HL-60 (cell line): ENCODE measurements around the gene TASOR2.

Experiments used
- GABPA ChIP-seq: IDR thresholded peaks from 2 replicates; pipeline ENCODE4 v1.6.1; 2012; ENCODE audit warnings: low read depth
- POLR2AphosphoS5 ChIP-seq: IDR thresholded peaks from 2 replicates; pipeline ENCODE4 v1.6.1; 2012; ENCODE audit warnings: low read depth
- SPI1 ChIP-seq: IDR thresholded peaks from 2 replicates; pipeline ENCODE4 v1.6.1; 2012; ENCODE audit warnings: low read depth, mild to moderate bottlenecking, borderline replicate concordance
- TF ChIP-seq, protein P1 (sequence below): IDR thresholded peaks from one replicate; pipeline ENCODE4 v1.5.1; 2011; ENCODE audit warnings: low read length, control low read depth, inconsistent platforms; ENCODE audit not compliant: insufficient read depth
- TF ChIP-seq, protein P2 (sequence below): IDR thresholded peaks from 2 replicates; pipeline ENCODE4 v1.6.1; 2012; ENCODE audit warnings: low read depth; ENCODE audit not compliant: insufficient replicate concordance

DNA sequence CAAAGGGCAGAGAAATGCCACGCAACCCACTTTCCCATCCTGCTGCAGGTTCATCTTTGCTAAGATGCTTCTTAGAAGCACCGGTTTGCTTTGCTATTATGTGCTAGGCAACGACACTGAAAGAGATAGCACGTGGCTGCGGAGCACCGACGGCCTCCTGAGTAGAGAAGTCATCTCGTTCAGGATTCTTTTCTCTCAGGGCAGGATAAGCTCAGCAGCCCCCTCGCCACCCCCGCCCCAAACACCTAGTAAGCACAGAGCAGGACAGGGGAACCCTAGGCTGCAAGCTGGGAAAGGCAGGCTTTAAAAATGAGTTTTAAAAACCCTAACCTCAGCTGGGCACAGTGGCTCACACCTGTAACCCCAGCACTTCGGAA is 33.3 kb upstream of the TASOR2 start:
- TF ChIP-seq, protein P1, sequence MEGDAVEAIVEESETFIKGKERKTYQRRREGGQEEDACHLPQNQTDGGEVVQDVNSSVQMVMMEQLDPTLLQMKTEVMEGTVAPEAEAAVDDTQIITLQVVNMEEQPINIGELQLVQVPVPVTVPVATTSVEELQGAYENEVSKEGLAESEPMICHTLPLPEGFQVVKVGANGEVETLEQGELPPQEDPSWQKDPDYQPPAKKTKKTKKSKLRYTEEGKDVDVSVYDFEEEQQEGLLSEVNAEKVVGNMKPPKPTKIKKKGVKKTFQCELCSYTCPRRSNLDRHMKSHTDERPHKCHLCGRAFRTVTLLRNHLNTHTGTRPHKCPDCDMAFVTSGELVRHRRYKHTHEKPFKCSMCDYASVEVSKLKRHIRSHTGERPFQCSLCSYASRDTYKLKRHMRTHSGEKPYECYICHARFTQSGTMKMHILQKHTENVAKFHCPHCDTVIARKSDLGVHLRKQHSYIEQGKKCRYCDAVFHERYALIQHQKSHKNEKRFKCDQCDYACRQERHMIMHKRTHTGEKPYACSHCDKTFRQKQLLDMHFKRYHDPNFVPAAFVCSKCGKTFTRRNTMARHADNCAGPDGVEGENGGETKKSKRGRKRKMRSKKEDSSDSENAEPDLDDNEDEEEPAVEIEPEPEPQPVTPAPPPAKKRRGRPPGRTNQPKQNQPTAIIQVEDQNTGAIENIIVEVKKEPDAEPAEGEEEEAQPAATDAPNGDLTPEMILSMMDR: no peak
- TF ChIP-seq GABPA: no peak
- TF ChIP-seq, protein P2, sequence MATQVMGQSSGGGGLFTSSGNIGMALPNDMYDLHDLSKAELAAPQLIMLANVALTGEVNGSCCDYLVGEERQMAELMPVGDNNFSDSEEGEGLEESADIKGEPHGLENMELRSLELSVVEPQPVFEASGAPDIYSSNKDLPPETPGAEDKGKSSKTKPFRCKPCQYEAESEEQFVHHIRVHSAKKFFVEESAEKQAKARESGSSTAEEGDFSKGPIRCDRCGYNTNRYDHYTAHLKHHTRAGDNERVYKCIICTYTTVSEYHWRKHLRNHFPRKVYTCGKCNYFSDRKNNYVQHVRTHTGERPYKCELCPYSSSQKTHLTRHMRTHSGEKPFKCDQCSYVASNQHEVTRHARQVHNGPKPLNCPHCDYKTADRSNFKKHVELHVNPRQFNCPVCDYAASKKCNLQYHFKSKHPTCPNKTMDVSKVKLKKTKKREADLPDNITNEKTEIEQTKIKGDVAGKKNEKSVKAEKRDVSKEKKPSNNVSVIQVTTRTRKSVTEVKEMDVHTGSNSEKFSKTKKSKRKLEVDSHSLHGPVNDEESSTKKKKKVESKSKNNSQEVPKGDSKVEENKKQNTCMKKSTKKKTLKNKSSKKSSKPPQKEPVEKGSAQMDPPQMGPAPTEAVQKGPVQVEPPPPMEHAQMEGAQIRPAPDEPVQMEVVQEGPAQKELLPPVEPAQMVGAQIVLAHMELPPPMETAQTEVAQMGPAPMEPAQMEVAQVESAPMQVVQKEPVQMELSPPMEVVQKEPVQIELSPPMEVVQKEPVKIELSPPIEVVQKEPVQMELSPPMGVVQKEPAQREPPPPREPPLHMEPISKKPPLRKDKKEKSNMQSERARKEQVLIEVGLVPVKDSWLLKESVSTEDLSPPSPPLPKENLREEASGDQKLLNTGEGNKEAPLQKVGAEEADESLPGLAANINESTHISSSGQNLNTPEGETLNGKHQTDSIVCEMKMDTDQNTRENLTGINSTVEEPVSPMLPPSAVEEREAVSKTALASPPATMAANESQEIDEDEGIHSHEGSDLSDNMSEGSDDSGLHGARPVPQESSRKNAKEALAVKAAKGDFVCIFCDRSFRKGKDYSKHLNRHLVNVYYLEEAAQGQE: no peak
- no peak for TF ChIP-seq POLR2AphosphoS5
- TF ChIP-seq SPI1: no peak
